ENCODE results near the gene PDE4B. TPM values are rescaled to one million over a fixed set of nuclear protein-coding genes. Genes with fewer than 3 reads are reported as not detected.

PDE4B gene
- total RNA-seq, 1 experiment from 2014 or later: 3.3 TPM

GRCh38 chr1:66242646-66243547 is 450.2 kb downstream of the PDE4B start:
- no TSS peak for BruUV-seq (replicated peaks)
- H3K9me3 Mint-ChIP-seq (ENCODE audit: unreplicated experiment): no peaks in the 10 kb centered on the region
- CTCF ChIA-PET: interaction anchor here (0.6 to 28.2 kb wide), 87 partner anchors 9 to 1026 kb away, joined by 3 to 687 read pairs (median 4); no protein-coding TSS in a partner anchor
- H3K4me3 Mint-ChIP-seq (ENCODE audit: unreplicated experiment): no peak overlapping the region
- POLR2A ChIA-PET: interaction anchor here (0.7 to 1.1 kb wide), 2 partner anchors 13 to 280 kb away, joined by 3 read pairs; no protein-coding TSS in a partner anchor
- peaks cover 11% of the 10 kb centered on the region for H3K27me3 Mint-ChIP-seq (ENCODE audit: insufficient read depth, unreplicated experiment)
- no peaks in the 10 kb centered on the region for H3K36me3 Mint-ChIP-seq (ENCODE audit: insufficient read depth, unreplicated experiment)
- intact Hi-C loops (cut with micrococcal nuclease): loop anchor here (1.0 to 5.0 kb wide), 5 partner anchors 203 to 1181 kb away; no protein-coding TSS in a partner anchor
- TF ChIP-seq CTCF (IDR thresholded peaks at IDR 0.05; ENCODE audit: unreplicated experiment): peak; percentile 99
- peaks cover 7% of the 10 kb centered on the region for H3K4me1 Mint-ChIP-seq (ENCODE audit: insufficient read depth, unreplicated experiment)
- DNase-seq (ENCODE audit: unreplicated experiment): peak; percentile 87
- H3K27ac Mint-ChIP-seq (ENCODE audit: low read depth, unreplicated experiment): no peak overlapping the region

- no peaks in the 10 kb centered on the region for H3K9me3 Mint-ChIP-seq (ENCODE audit: unreplicated experiment)
- ChIA-PET POLR2A (interaction anchor here (1.1 kb wide), 1 partner anchor 281 kb away, joined by 3 read pairs; no protein-coding TSS in a partner anchor), CTCF (interaction anchor here (0.6 to 28.2 kb wide), 38 partner anchors 9 to 621 kb away, joined by 3 to 687 read pairs (median 8); no protein-coding TSS in a partner anchor)
- TF ChIP-seq CTCF (IDR thresholded peaks at IDR 0.05; ENCODE audit: unreplicated experiment): no peak
- no peaks in the 10 kb centered on the region for H3K36me3 Mint-ChIP-seq (ENCODE audit: insufficient read depth, unreplicated experiment)
- no peak for DNase-seq (ENCODE audit: unreplicated experiment)
- peaks cover 3% of the 10 kb centered on the region for H3K4me1 Mint-ChIP-seq (ENCODE audit: insufficient read depth, unreplicated experiment)
- no peak overlapping the region for H3K27ac Mint-ChIP-seq (ENCODE audit: low read depth, unreplicated experiment)
- no peak overlapping the region for H3K4me3 Mint-ChIP-seq (ENCODE audit: unreplicated experiment)
- peaks cover 4% of the 10 kb centered on the region for H3K27me3 Mint-ChIP-seq (ENCODE audit: insufficient read depth, unreplicated experiment)
- BruUV-seq (replicated peaks): no TSS peak
- intact Hi-C loops (cut with micrococcal nuclease): loop anchor here (2.0 to 5.0 kb wide), 3 partner anchors 526 to 1181 kb away; no protein-coding TSS in a partner anchor
These were observed 450.9 kb downstream of the PDE4B start for GRCh38 chr1:66243548-66244130.

- Mint-ChIP-seq H3K4me1 (ENCODE audit: insufficient read depth, unreplicated experiment) (peaks cover 4% of the 10 kb centered on the region), H3K4me3 (ENCODE audit: unreplicated experiment) (no peak overlapping the region)
- intact Hi-C loops (cut with micrococcal nuclease): loop anchor here (5.0 kb wide), 2 partner anchors 527 to 1182 kb away; no protein-coding TSS in a partner anchor
These were observed 451.7 kb downstream of the PDE4B start for GRCh38 chr1:66244429-66244828.

More at GRCh38 chr1:66244429-66244828, 451.7 kb downstream of the PDE4B start:
- Mint-ChIP-seq H3K27me3 (ENCODE audit: insufficient read depth, unreplicated experiment) (no peaks in the 10 kb centered on the region), H3K36me3 (ENCODE audit: insufficient read depth, unreplicated experiment) (no peaks in the 10 kb centered on the region), H3K9me3 (ENCODE audit: unreplicated experiment) (no peaks in the 10 kb centered on the region), H3K27ac (ENCODE audit: low read depth, unreplicated experiment) (no peak overlapping the region)
- BruUV-seq (replicated peaks): no TSS peak
- peak; percentile 47 for DNase-seq (ENCODE audit: unreplicated experiment)
- no peak for TF ChIP-seq CTCF (IDR thresholded peaks at IDR 0.05; ENCODE audit: unreplicated experiment)
- POLR2A ChIA-PET: interaction anchor here (1.6 kb wide), 1 partner anchor 202 kb away, joined by 3 read pairs; no protein-coding TSS in a partner anchor
- CTCF ChIA-PET: interaction anchor here (1.0 to 28.2 kb wide), 15 partner anchors 8 to 516 kb away, joined by 3 to 687 read pairs (median 29); no protein-coding TSS in a partner anchor

Measured in MCF 10A (cell line).